OCI-LY3 (cell line): ENCODE data around the gene HBZ.

Experiments used
- EZH2phosphoT487 ChIP-seq: fragments of 200-600 bp; shearing (Covaris generic); IDR thresholded peaks from 2 replicates; pipeline ENCODE4 v1.6.1; 2018; ENCODE audit warnings: antibody characterized with exemption, mixed run types, low read depth
- TF ChIP-seq, protein P1 (sequence below): fragments of 200-600, 300-600 bp; sonication (generic); IDR thresholded peaks from 2 replicates; pipeline ENCODE4 v1.5.1; 2014; ENCODE audit warnings: antibody characterized with exemption, low read length, low read depth

DNA sequence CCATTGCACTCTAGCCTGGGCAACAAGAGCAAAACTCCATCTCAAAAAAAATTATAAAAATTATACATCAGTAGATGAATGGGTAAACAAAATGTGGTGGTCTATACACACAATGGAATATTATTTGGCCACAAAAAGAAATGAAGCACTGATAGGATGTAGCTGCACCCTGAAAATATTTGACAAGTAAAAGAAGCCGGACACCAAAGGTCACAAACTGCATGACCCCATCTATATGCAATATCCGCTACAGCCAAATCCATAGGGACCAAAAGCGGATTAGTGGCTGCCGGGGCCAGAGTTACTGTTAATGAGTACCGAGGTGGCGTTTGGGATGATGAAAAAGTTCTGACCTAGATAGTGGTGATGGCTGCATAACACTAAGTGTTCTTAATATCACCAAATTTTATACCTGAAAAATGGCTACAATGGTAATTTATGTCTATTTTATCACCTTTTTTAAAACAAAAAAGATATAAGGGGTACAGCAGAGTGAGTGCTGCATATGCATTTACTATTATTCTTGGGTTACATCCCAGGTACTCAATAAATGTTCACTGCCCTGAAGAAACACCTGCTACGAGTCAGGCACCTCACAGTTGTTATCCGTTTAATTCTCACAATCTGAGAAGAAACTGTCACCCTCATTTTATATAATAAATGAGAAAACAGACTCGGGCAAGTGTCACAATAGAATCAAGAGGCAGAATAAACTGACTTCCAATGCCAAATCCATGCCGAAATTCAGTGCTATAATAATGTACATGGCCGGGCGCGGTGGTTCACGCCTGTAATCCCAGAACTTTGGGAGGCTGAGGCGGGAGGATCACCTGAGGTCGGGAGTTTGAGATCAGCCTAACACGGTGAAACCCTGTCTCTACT, 27.0 kb downstream of the HBZ start:
- TF ChIP-seq, protein P1, sequence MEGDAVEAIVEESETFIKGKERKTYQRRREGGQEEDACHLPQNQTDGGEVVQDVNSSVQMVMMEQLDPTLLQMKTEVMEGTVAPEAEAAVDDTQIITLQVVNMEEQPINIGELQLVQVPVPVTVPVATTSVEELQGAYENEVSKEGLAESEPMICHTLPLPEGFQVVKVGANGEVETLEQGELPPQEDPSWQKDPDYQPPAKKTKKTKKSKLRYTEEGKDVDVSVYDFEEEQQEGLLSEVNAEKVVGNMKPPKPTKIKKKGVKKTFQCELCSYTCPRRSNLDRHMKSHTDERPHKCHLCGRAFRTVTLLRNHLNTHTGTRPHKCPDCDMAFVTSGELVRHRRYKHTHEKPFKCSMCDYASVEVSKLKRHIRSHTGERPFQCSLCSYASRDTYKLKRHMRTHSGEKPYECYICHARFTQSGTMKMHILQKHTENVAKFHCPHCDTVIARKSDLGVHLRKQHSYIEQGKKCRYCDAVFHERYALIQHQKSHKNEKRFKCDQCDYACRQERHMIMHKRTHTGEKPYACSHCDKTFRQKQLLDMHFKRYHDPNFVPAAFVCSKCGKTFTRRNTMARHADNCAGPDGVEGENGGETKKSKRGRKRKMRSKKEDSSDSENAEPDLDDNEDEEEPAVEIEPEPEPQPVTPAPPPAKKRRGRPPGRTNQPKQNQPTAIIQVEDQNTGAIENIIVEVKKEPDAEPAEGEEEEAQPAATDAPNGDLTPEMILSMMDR = no peak
- no peak for TF ChIP-seq EZH2phosphoT487
